HEK293 (cell line): ENCODE results near the gene NRG2.

Experiments used
- CTCF ChIA-PET: fragments of 350-600 bp; formaldehyde crosslinking; extraction: SDS; loops from one replicate; lab custom pipeline; 2021; ENCODE audit warnings: antibody characterized with exemption; lab: Yijun Ruan, JAX
- POLR2A ChIA-PET: fragments of 300-600 bp; formaldehyde crosslinking; extraction: SDS; loops from one replicate; lab custom pipeline; 2020; ENCODE audit warnings: antibody characterized with exemption, inconsistent platforms; lab: Yijun Ruan, JAX
- H3K27ac ChIP-seq: fragments of 200-500 bp; sonication (Bioruptor generic); 2 replicates; pipeline ENCODE4 v1.5.1; 2014; ENCODE audit warnings: low read depth, low read length, control low read depth, inconsistent platforms; ENCODE audit errors: extremely low read depth
- H3K36me3 ChIP-seq, 2 experiments: fragments of 200-500 bp in 1 of 2; sonication (Bioruptor generic) in 1 of 2; 1 replicate in 1 of 2; 2 replicates in 1 of 2; pipeline ENCODE4 v1.5.1; 2014 to 2017; ENCODE audit warnings: inconsistent platforms in 2 of 2, low read length in 2 of 2; ENCODE audit not compliant: control insufficient read depth in 2 of 2, insufficient read depth in 1 of 2
- H3K4me1 ChIP-seq: fragments of 200-500 bp; sonication (Bioruptor generic); 2 replicates; pipeline ENCODE4 v1.5.1; 2014; ENCODE audit warnings: mild to moderate bottlenecking, low read length, inconsistent platforms; ENCODE audit not compliant: control insufficient read depth, insufficient read depth
- H3K4me3 ChIP-seq: 2 replicates; pipeline ENCODE4 v1.5.1; 2011; ENCODE audit warnings: low read depth, mild to moderate bottlenecking, control low read depth, low read length, moderate library complexity
- H3K9me3 ChIP-seq: fragments of 200-500 bp; sonication (Bioruptor generic); 2 replicates; pipeline ENCODE4 v1.5.1; 2014; ENCODE audit warnings: low read depth, low read length, inconsistent platforms; ENCODE audit not compliant: control insufficient read depth, insufficient read depth
- BCL11A ChIP-seq: fragments of 450-650 bp; formaldehyde crosslinking; IDR thresholded peaks from 2 replicates; pipeline ENCODE4 v1.5.1; 2016; ENCODE audit warnings: low read depth, missing biosample characterization, missing genetic modification characterization
- ELK4 ChIP-seq: IDR thresholded peaks from 2 replicates; pipeline ENCODE4 v1.6.1; 2011; ENCODE audit warnings: mild to moderate bottlenecking, low read depth, low read length, borderline replicate concordance
- GLIS1 ChIP-seq: fragments of 450-650 bp; formaldehyde crosslinking; IDR thresholded peaks from 2 replicates; pipeline ENCODE4 v1.5.1; 2016; ENCODE audit warnings: missing biosample characterization, missing genetic modification characterization
- KLF1 ChIP-seq: fragments of 450-650 bp; formaldehyde crosslinking; IDR thresholded peaks from 2 replicates; pipeline ENCODE4 v1.5.1; 2016; ENCODE audit warnings: missing biosample characterization, missing genetic modification characterization
- TSHZ1 ChIP-seq: fragments of 450-650 bp; formaldehyde crosslinking; IDR thresholded peaks from 2 replicates; pipeline ENCODE4 v1.5.1; 2016; ENCODE audit warnings: missing biosample characterization, missing genetic modification characterization, borderline replicate concordance
- ZBTB10 ChIP-seq: fragments of 450-650 bp; formaldehyde crosslinking; IDR thresholded peaks from 2 replicates; pipeline ENCODE4 v1.5.1; 2016; ENCODE audit warnings: missing biosample characterization, missing genetic modification characterization
- ZNF248 ChIP-seq: fragments of 450-650 bp; formaldehyde crosslinking; IDR thresholded peaks from 2 replicates; pipeline ENCODE4 v1.5.1; 2017; ENCODE audit warnings: missing biosample characterization, missing genetic modification characterization
- ZNF341 ChIP-seq: fragments of 450-650 bp; formaldehyde crosslinking; IDR thresholded peaks from 2 replicates; pipeline ENCODE4; 2016; ENCODE audit warnings: low read depth, missing biosample characterization, missing genetic modification characterization
- ZNF433 ChIP-seq: fragments of 450-650 bp; formaldehyde crosslinking; IDR thresholded peaks from 2 replicates; pipeline ENCODE4 v1.5.1; 2016; ENCODE audit warnings: missing biosample characterization, missing genetic modification characterization, low read depth
- ZNF449 ChIP-seq: fragments of 450-650 bp; formaldehyde crosslinking; IDR thresholded peaks from 2 replicates; pipeline ENCODE4 v1.5.1; 2017; ENCODE audit warnings: missing biosample characterization, mild to moderate bottlenecking, missing genetic modification characterization, moderate library complexity
- ZNF513 ChIP-seq: fragments of 450-650 bp; IDR thresholded peaks from 2 replicates; pipeline ENCODE4 v1.5.1; 2018; ENCODE audit warnings: missing biosample characterization, missing genetic modification characterization
- ZNF544 ChIP-seq: fragments of 450-650 bp; formaldehyde crosslinking; IDR thresholded peaks from 2 replicates; pipeline ENCODE4 v1.5.0; 2017; ENCODE audit warnings: missing biosample characterization, missing genetic modification characterization
- ZNF621 ChIP-seq: fragments of 450-650 bp; formaldehyde crosslinking; IDR thresholded peaks from 2 replicates; pipeline ENCODE4 v1.5.1; 2017; ENCODE audit warnings: missing biosample characterization, missing genetic modification characterization
- TF ChIP-seq, protein P1 (sequence below): fragments of 450-650 bp; formaldehyde crosslinking; IDR thresholded peaks from 2 replicates; pipeline ENCODE4 v1.5.1; 2016; ENCODE audit warnings: missing biosample characterization, missing genetic modification characterization, borderline replicate concordance
- TF ChIP-seq, protein P2 (sequence below): fragments of 450-650 bp; formaldehyde crosslinking; IDR thresholded peaks from 2 replicates; pipeline ENCODE4 v1.5.1; 2017; ENCODE audit warnings: missing biosample characterization, missing genetic modification characterization

The NRG2 gene

DNA sequence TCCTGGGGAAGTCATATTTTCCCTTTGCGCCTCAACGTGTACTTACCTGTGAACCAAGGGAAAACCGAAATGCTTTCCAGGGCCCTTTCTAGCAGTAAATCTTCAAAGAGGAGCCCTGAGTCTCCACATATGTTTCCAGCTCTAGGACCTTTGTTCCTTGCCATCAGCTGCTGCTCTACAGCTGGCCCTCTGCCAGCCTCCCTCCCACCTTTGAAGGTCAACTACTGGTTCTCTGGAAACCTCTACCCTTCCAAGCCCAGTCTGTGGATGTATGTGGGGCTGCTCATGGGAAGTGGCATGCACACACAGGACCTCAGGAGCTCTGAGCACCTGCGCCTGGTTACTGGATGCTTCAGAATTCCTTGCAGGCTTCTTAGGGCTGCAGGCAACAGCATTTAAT lies 130.3 kb downstream of the NRG2 start (continued):
- TF ChIP-seq ZNF513 (tag by site-specific recombination) = no peak
- no peak for TF ChIP-seq BCL11A (tag by site-specific recombination)

DNA sequence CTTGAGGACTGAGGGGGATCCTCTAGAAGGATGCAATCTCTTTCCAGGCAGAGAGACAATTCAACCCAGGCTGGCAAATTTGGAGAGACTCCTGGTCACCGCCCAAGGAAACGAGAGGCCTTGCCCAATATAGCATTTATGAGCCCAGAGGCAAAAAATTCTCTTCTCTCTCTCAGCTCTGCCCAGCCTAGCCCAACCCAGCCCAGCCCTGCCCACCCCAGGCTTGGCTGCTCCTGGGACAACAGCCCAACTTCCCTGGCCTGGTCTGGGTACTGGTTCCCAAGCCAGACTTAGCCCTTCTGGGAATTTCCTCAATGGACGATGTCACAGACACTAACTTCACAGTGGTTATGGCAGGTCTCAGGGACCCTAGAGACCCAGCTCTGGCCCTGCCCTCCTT lies 130.9 kb downstream of the NRG2 start:
- Histone ChIP-seq H3K4me3 (no peak overlapping the region), H3K9me3 (no peaks in the 10 kb centered on the region), H3K4me1 (no peaks in the 10 kb centered on the region), H3K36me3 (no peaks in the 10 kb centered on the region), H3K27ac (no peak overlapping the region)
- CTCF ChIA-PET = interaction anchor here (1.0 kb wide), 1 partner anchor 57 kb away, joined by 6 read pairs; no protein-coding TSS in a partner anchor
- POLR2A ChIA-PET = no interaction called here
- TF ChIP-seq KLF1 (tag by site-specific recombination) (peak; percentile 85), ZNF621 (tag by site-specific recombination) (no peak), ZNF341 (tag by site-specific recombination) (no peak), ZNF433 (tag by site-specific recombination) (no peak), ZNF544 (tag by site-specific recombination) (no peak), ZNF248 (tag by site-specific recombination) (no peak), GLIS1 (peak; percentile 23; the same call in 1 of the 2 replicates), ZNF449 (peak; percentile 88), TSHZ1 (tag by site-specific recombination) (no peak), ELK4 (no peak), ZBTB10 (tag by site-specific recombination) (no peak)
- TF ChIP-seq, protein P1, sequence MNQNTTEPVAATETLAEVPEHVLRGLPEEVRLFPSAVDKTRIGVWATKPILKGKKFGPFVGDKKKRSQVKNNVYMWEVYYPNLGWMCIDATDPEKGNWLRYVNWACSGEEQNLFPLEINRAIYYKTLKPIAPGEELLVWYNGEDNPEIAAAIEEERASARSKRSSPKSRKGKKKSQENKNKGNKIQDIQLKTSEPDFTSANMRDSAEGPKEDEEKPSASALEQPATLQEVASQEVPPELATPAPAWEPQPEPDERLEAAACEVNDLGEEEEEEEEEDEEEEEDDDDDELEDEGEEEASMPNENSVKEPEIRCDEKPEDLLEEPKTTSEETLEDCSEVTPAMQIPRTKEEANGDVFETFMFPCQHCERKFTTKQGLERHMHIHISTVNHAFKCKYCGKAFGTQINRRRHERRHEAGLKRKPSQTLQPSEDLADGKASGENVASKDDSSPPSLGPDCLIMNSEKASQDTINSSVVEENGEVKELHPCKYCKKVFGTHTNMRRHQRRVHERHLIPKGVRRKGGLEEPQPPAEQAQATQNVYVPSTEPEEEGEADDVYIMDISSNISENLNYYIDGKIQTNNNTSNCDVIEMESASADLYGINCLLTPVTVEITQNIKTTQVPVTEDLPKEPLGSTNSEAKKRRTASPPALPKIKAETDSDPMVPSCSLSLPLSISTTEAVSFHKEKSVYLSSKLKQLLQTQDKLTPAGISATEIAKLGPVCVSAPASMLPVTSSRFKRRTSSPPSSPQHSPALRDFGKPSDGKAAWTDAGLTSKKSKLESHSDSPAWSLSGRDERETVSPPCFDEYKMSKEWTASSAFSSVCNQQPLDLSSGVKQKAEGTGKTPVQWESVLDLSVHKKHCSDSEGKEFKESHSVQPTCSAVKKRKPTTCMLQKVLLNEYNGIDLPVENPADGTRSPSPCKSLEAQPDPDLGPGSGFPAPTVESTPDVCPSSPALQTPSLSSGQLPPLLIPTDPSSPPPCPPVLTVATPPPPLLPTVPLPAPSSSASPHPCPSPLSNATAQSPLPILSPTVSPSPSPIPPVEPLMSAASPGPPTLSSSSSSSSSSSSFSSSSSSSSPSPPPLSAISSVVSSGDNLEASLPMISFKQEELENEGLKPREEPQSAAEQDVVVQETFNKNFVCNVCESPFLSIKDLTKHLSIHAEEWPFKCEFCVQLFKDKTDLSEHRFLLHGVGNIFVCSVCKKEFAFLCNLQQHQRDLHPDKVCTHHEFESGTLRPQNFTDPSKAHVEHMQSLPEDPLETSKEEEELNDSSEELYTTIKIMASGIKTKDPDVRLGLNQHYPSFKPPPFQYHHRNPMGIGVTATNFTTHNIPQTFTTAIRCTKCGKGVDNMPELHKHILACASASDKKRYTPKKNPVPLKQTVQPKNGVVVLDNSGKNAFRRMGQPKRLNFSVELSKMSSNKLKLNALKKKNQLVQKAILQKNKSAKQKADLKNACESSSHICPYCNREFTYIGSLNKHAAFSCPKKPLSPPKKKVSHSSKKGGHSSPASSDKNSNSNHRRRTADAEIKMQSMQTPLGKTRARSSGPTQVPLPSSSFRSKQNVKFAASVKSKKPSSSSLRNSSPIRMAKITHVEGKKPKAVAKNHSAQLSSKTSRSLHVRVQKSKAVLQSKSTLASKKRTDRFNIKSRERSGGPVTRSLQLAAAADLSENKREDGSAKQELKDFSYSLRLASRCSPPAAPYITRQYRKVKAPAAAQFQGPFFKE (tag by site-specific recombination) = no peak
- TF ChIP-seq, protein P2, sequence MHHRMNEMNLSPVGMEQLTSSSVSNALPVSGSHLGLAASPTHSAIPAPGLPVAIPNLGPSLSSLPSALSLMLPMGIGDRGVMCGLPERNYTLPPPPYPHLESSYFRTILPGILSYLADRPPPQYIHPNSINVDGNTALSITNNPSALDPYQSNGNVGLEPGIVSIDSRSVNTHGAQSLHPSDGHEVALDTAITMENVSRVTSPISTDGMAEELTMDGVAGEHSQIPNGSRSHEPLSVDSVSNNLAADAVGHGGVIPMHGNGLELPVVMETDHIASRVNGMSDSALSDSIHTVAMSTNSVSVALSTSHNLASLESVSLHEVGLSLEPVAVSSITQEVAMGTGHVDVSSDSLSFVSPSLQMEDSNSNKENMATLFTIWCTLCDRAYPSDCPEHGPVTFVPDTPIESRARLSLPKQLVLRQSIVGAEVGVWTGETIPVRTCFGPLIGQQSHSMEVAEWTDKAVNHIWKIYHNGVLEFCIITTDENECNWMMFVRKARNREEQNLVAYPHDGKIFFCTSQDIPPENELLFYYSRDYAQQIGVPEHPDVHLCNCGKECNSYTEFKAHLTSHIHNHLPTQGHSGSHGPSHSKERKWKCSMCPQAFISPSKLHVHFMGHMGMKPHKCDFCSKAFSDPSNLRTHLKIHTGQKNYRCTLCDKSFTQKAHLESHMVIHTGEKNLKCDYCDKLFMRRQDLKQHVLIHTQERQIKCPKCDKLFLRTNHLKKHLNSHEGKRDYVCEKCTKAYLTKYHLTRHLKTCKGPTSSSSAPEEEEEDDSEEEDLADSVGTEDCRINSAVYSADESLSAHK (tag by site-specific recombination) = no peak
